Neuron (in vitro differentiated cells): ENCODE measurements around the gene TTC21A.

ENCODE experiments used
- H2AFZ ChIP-seq: one replicate; pipeline ENCODE4 v1.6.1; 2013; ENCODE audit warnings: low read depth, mild to moderate bottlenecking, inconsistent platforms, low read length, moderate library complexity
- H3K27me3 ChIP-seq: one replicate; pipeline ENCODE4 v1.6.1; 2013; ENCODE audit warnings: low read length; ENCODE audit not compliant: insufficient read depth
- H3K36me3 ChIP-seq: one replicate; pipeline ENCODE4 v1.6.1; 2013; ENCODE audit warnings: low read length; ENCODE audit not compliant: insufficient read depth
- H3K4me1 ChIP-seq: one replicate; pipeline ENCODE4 v1.6.1; 2013; ENCODE audit warnings: low read length; ENCODE audit not compliant: insufficient read depth
- H3K4me3 ChIP-seq: 2 replicates; pipeline ENCODE4 v1.5.1; 2013; ENCODE audit warnings: mild to moderate bottlenecking, low read length, moderate library complexity
- H3K9me3 ChIP-seq: one replicate; pipeline ENCODE4 v1.6.1; 2013; ENCODE audit warnings: low read length

TTC21A gene

GRCh38 chr3:39128951-39129350 is 21.5 kb downstream of the TTC21A start:
- Histone ChIP-seq H3K4me1 (no peaks in the 10 kb centered on the region), H2AFZ (no peak overlapping the region), H3K27me3 (no peaks in the 10 kb centered on the region), H3K9me3 (no peaks in the 10 kb centered on the region), H3K4me3 (no peak overlapping the region), H3K36me3 (no peaks in the 10 kb centered on the region)

GRCh38 chr3:39130026-39130425 is 22.5 kb downstream of the TTC21A start:
- Histone ChIP-seq H3K36me3 (no peaks in the 10 kb centered on the region), H2AFZ (no peak overlapping the region), H3K9me3 (no peaks in the 10 kb centered on the region), H3K27me3 (no peaks in the 10 kb centered on the region), H3K4me1 (no peaks in the 10 kb centered on the region), H3K4me3 (no peak overlapping the region)

- no peak overlapping the region for H3K4me3 ChIP-seq
Observed at GRCh38 chr3:39130693-39131265, 23.3 kb downstream of the TTC21A start.

GRCh38 chr3:39132096-39133092 is 24.9 kb downstream of the TTC21A start:
- H3K4me1 ChIP-seq = no peaks in the 10 kb centered on the region
- no peak overlapping the region for H3K4me3 ChIP-seq
- no peaks in the 10 kb centered on the region for H3K36me3 ChIP-seq
- no peaks in the 10 kb centered on the region for H3K9me3 ChIP-seq
- H2AFZ ChIP-seq = no peak overlapping the region
- H3K27me3 ChIP-seq = no peaks in the 10 kb centered on the region

More at GRCh38 chr3:39130693-39131265, 23.3 kb downstream of the TTC21A start:
- H3K27me3 ChIP-seq = no peaks in the 10 kb centered on the region
- H3K36me3 ChIP-seq = no peaks in the 10 kb centered on the region
- no peaks in the 10 kb centered on the region for H3K9me3 ChIP-seq
- H2AFZ ChIP-seq = no peak overlapping the region
- no peaks in the 10 kb centered on the region for H3K4me1 ChIP-seq

- H3K27me3 ChIP-seq = no peaks in the 10 kb centered on the region
- no peaks in the 10 kb centered on the region for H3K9me3 ChIP-seq
- peaks cover 2% of the 10 kb centered on the region for H3K36me3 ChIP-seq
- H3K4me1 ChIP-seq = no peaks in the 10 kb centered on the region
- H3K4me3 ChIP-seq = no peak overlapping the region
- H2AFZ ChIP-seq = no peak overlapping the region
Observed at GRCh38 chr3:39133093-39133490, 25.6 kb downstream of the TTC21A start.

- Histone ChIP-seq H3K9me3 (no peaks in the 10 kb centered on the region), H3K27me3 (no peaks in the 10 kb centered on the region), H2AFZ (no peak overlapping the region), H3K36me3 (peaks cover 2% of the 10 kb centered on the region), H3K4me3 (no peak overlapping the region), H3K4me1 (no peaks in the 10 kb centered on the region)
Observed at GRCh38 chr3:39133822-39134221, 26.3 kb downstream of the TTC21A start.

GRCh38 chr3:39134305-39134704 is 26.8 kb downstream of the TTC21A start:
- Histone ChIP-seq H2AFZ (no peak overlapping the region), H3K27me3 (no peaks in the 10 kb centered on the region), H3K4me3 (no peak overlapping the region), H3K36me3 (peaks cover 2% of the 10 kb centered on the region), H3K4me1 (no peaks in the 10 kb centered on the region), H3K9me3 (no peaks in the 10 kb centered on the region)

GRCh38 chr3:39135170-39135805 is 27.8 kb downstream of the TTC21A start:
- Histone ChIP-seq H3K4me3 (no peak overlapping the region), H3K4me1 (no peaks in the 10 kb centered on the region), H3K36me3 (peaks cover 2% of the 10 kb centered on the region), H3K9me3 (no peaks in the 10 kb centered on the region), H2AFZ (no peak overlapping the region), H3K27me3 (no peaks in the 10 kb centered on the region)

GRCh38 chr3:39136533-39137434 is 29.3 kb downstream of the TTC21A start:
- H3K36me3 ChIP-seq = peaks cover 2% of the 10 kb centered on the region
- H3K4me1 ChIP-seq = no peaks in the 10 kb centered on the region
- H3K4me3 ChIP-seq = no peak overlapping the region
- H3K9me3 ChIP-seq = no peaks in the 10 kb centered on the region
- no peaks in the 10 kb centered on the region for H3K27me3 ChIP-seq
- no peak overlapping the region for H2AFZ ChIP-seq

- Histone ChIP-seq H3K36me3 (peaks cover 2% of the 10 kb centered on the region), H3K27me3 (no peaks in the 10 kb centered on the region), H3K9me3 (no peaks in the 10 kb centered on the region), H3K4me1 (no peaks in the 10 kb centered on the region), H3K4me3 (no peak overlapping the region), H2AFZ (no peak overlapping the region)
Observed at GRCh38 chr3:39137435-39137936, 30.0 kb downstream of the TTC21A start.

- H3K4me1 ChIP-seq = no peaks in the 10 kb centered on the region
- no peak overlapping the region for H2AFZ ChIP-seq
- H3K9me3 ChIP-seq = no peaks in the 10 kb centered on the region
- H3K36me3 ChIP-seq = peaks cover 8% of the 10 kb centered on the region
- H3K27me3 ChIP-seq = no peaks in the 10 kb centered on the region
- no peak overlapping the region for H3K4me3 ChIP-seq
Observed at GRCh38 chr3:39137991-39138803, 30.7 kb downstream of the TTC21A start.
